ENCODE data around the gene KCNK15. TPM values are rescaled to one million over a fixed set of nuclear protein-coding genes. Genes with fewer than 3 reads are reported as not detected.

Gene KCNK15
- total RNA-seq, 6 experiments from 2014 or later, result 0.07 to 0.43 (median 0.19) TPM; not detected in 2

DNA sequence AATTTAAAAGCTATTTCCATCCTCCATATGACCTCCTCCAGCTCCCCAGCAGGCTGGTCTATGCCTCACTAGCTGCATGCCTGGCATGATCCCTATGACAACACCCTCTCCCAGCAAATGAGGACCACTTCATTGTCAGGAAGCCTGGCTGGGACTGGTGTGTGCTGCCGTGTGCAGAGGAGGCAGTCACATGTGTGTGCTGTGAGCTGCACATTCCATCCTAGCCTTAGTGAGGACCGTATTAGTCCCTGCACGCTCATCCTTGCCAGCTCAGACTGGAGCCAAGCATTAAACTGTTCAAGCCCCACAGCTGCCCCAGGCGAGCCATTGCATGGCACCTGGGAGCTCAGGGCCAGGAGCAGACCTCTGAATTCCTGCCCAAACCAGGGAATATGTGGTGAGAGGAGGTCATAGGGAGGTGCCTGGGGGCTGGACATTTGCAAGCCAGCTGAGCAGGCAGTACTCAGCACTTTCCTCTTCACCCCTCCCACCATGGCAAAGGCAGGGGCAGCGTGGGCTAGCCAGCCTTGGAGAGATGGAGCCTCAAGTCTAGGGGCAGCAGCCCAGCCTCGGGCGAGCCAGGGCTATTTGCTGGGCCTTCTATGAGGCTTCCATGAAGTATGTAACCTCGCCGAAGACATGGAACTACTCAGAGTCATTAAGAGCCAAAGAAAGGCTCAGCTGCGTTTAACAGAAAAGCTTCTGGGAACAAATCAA lies 39.2 kb upstream of the KCNK15 start:
- Histone ChIP-seq H3K4me1 (no peaks in the 10 kb centered on the region), H3K27ac (no peak overlapping the region), H3K36me3 (no peaks in the 10 kb centered on the region), H3K9me3 (no peaks in the 10 kb centered on the region), H3K4me3 (no peak overlapping the region), H3K27me3 (no peaks in the 10 kb centered on the region)
- intact Hi-C loops (cut with DNase I), result no loop called here
- TF ChIP-seq, protein P1, sequence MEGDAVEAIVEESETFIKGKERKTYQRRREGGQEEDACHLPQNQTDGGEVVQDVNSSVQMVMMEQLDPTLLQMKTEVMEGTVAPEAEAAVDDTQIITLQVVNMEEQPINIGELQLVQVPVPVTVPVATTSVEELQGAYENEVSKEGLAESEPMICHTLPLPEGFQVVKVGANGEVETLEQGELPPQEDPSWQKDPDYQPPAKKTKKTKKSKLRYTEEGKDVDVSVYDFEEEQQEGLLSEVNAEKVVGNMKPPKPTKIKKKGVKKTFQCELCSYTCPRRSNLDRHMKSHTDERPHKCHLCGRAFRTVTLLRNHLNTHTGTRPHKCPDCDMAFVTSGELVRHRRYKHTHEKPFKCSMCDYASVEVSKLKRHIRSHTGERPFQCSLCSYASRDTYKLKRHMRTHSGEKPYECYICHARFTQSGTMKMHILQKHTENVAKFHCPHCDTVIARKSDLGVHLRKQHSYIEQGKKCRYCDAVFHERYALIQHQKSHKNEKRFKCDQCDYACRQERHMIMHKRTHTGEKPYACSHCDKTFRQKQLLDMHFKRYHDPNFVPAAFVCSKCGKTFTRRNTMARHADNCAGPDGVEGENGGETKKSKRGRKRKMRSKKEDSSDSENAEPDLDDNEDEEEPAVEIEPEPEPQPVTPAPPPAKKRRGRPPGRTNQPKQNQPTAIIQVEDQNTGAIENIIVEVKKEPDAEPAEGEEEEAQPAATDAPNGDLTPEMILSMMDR (IDR thresholded peaks at IDR 0.05), result no peak
- no peak for TF ChIP-seq POLR2A (IDR thresholded peaks at IDR 0.05)
- WGBS (ENCODE audit: insufficient coverage, low coverage, low lambda C conversion rate, missing lambda C conversion rate), result 43% methylated on average over 5 of the region's 10 CpGs
- ATAC-seq, result peak in 1 of 4 donors; percentile 19
- DNase-seq, result no peak

DNA sequence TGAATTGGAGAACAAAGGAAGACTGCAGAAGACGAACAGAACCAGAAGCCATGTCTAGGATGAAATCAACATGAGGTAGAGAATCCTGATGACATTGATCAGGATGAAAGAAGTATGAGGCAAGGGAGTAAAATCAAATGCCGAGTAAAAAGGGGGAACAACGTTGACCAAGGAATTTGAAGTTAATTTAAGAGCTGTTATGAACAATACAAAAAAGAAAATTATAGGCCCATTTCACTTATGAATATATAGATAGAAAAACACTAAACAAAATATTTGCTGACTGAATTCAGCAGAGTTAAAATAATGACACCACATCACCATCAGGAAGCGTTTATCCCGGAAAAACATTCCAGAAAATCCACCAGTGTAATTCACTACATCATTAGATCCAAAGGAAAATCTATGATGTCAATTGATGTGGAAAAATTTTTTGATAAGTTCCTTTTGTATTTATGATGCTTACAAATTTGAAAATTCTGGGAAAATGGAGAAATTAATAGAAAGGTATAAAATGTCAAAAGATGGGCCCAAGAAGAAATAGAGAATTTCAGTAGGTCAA lies 38.6 kb upstream of the KCNK15 start:
- intact Hi-C loops (cut with DNase I), result no loop called here
- H3K9me3 ChIP-seq, result no peaks in the 10 kb centered on the region
- H3K36me3 ChIP-seq, result no peaks in the 10 kb centered on the region
- 63% methylated on average over 3 of the region's 5 CpGs for WGBS (ENCODE audit: insufficient coverage, low coverage, low lambda C conversion rate, missing lambda C conversion rate)
- H3K4me3 ChIP-seq, result no peak overlapping the region
- ATAC-seq, result no peak
- H3K4me1 ChIP-seq, result no peaks in the 10 kb centered on the region
- no peaks in the 10 kb centered on the region for H3K27me3 ChIP-seq
- DNase-seq, result no peak
- H3K27ac ChIP-seq, result no peak overlapping the region
- TF ChIP-seq, protein P1 (IDR thresholded peaks at IDR 0.05), result no peak
- no peak for TF ChIP-seq POLR2A (IDR thresholded peaks at IDR 0.05)

DNA sequence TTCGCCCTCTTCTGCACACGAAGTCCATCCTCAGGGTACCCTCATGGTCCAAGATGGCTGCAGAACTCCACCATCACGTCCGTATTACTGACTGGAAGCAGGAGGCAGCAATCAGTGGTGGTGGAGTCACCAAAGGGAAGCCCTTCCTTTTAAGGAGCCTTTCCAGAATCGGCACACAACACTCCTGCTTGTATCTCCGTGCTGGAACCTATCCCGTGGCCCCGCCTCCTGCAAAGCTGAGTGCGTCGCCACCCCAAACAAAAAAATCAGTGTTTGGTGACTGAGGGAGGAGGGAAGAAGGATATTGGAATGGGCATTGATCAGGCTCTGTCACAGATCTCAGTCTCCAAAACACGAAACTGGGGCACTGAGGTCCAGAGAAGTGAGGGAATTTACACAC lies 36.3 kb upstream of the KCNK15 start:
- Histone ChIP-seq H3K27me3 (no peaks in the 10 kb centered on the region), H3K4me1 (no peaks in the 10 kb centered on the region), H3K36me3 (no peaks in the 10 kb centered on the region), H3K9me3 (no peaks in the 10 kb centered on the region), H3K4me3 (no peak overlapping the region), H3K27ac (no peak overlapping the region)
- no peak for DNase-seq
- ATAC-seq, result no peak
- TF ChIP-seq, protein P1 (IDR thresholded peaks at IDR 0.05), result no peak
- TF ChIP-seq POLR2A (IDR thresholded peaks at IDR 0.05), result no peak
- intact Hi-C loops (cut with DNase I), result no loop called here
- WGBS (ENCODE audit: insufficient coverage, low coverage, low lambda C conversion rate, missing lambda C conversion rate), result 73% methylated on average over 9 of the region's 11 CpGs

DNA sequence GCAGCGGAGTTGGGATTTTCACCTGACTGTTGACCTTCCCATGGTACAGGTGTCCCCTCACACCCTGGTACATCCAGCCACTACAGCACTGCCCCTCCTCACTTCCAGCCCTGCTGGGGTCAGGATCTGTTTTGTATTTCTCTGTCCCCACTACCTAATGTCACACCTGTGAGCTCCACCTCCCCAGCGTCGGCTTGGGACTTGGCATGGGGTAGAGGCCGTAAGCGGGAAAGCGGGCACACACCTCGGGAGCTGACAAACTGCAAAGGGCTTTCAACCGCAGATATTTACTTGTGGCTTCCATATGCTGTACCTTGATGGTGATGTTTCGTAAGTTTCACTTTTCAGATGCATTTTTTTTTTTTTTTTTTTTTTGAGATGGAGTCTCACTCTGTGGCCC lies 35.9 kb upstream of the KCNK15 start:
- Histone ChIP-seq H3K27ac (no peak overlapping the region), H3K4me3 (no peak overlapping the region), H3K27me3 (no peaks in the 10 kb centered on the region), H3K4me1 (no peaks in the 10 kb centered on the region), H3K9me3 (no peaks in the 10 kb centered on the region), H3K36me3 (no peaks in the 10 kb centered on the region)
- TF ChIP-seq POLR2A (IDR thresholded peaks at IDR 0.05), result no peak
- TF ChIP-seq, protein P1 (IDR thresholded peaks at IDR 0.05), result no peak
- ATAC-seq (no peak), DNase-seq (no peak)
- WGBS (ENCODE audit: insufficient coverage, low coverage, low lambda C conversion rate, missing lambda C conversion rate), result 85% methylated on average over 5 of the region's 9 CpGs
- intact Hi-C loops (cut with DNase I), result no loop called here
